GM20000 (cell line): Measurements from ENCODE around the gene SH3RF3.

Experiments
- DNase-seq: peaks from one replicate; pipeline ENCODE4 v3.0.0; 2012; ENCODE audit warnings: low spot score
- TF ChIP-seq, protein P1 (sequence below): IDR thresholded peaks from 2 replicates; pipeline ENCODE4 v1.5.1; 2012; ENCODE audit warnings: mild to moderate bottlenecking, control low read depth; ENCODE audit errors: extremely low read depth, missing control alignments

The SH3RF3 gene

GRCh38 chr2:109246176-109246575, 117.2 kb downstream of the SH3RF3 start:
- TF ChIP-seq, protein P1, sequence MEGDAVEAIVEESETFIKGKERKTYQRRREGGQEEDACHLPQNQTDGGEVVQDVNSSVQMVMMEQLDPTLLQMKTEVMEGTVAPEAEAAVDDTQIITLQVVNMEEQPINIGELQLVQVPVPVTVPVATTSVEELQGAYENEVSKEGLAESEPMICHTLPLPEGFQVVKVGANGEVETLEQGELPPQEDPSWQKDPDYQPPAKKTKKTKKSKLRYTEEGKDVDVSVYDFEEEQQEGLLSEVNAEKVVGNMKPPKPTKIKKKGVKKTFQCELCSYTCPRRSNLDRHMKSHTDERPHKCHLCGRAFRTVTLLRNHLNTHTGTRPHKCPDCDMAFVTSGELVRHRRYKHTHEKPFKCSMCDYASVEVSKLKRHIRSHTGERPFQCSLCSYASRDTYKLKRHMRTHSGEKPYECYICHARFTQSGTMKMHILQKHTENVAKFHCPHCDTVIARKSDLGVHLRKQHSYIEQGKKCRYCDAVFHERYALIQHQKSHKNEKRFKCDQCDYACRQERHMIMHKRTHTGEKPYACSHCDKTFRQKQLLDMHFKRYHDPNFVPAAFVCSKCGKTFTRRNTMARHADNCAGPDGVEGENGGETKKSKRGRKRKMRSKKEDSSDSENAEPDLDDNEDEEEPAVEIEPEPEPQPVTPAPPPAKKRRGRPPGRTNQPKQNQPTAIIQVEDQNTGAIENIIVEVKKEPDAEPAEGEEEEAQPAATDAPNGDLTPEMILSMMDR: no peak
- DNase-seq: no peak

- no peak for DNase-seq
- TF ChIP-seq, protein P1: no peak
Measured at GRCh38 chr2:109246616-109247015, 117.6 kb downstream of the SH3RF3 start.

GRCh38 chr2:109247340-109247739, 118.3 kb downstream of the SH3RF3 start:
- DNase-seq: no peak
- TF ChIP-seq, protein P1: no peak

- TF ChIP-seq, protein P1: no peak
- no peak for DNase-seq
Measured at GRCh38 chr2:109247812-109248211, 118.8 kb downstream of the SH3RF3 start.

DNA sequence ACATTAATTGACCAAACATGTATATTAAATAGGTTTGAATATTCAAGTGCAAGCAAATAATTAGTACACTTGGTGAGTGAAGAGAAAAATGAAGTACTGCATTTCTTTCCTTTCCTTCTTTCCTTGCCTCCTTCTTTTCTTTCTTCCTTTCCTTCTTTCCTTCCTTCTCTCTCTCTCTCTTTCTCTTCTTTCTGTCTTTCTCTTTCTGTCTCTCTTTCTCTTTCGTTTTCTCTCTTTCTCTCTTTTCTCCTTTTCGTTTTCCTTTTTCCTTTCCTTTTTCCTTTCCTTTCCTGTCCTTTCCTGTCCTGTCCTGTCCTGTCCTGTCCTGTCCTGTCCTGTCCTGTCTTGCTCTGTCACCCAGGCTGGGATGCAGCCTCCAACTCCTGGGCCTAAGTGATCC, 119.6 kb downstream of the SH3RF3 start:
- TF ChIP-seq, protein P1: no peak
- no peak for DNase-seq

GRCh38 chr2:109253217-109253616, 124.2 kb downstream of the SH3RF3 start:
- no peak for DNase-seq
- TF ChIP-seq, protein P1: no peak

DNA sequence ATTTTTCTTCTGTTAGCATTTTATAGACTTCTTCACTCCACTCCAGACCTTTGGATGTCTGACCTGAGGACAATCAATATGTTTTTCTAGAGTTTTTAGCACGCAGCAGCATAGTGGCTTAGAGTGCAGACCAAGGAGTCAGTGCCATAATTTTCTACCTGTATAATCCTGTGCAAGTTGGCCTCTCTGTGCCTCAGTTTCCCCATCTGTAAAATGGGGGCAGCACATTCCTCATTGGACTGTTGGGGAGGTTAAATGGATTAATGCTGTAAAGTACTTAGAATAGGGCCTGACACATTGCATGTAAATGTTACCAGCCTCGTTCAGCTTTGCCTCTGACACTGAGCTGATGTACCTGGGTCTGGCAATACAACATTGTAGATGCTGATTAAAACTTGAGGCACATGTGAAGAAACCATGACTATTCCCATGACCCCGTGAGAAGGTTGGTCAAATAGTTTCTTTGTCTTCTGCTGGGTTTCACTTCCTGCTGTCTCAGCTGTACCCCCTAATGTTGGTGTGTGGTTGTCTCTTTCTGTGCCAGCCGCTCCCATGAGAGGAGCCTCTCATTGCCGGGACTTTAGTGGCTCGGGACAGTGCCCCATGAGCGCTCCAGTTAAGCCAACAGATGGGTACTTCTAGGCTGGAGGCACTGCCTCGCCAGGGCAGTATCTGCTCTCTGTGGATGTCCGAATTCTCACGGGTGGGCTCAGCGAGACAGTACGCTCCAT, 125.3 kb downstream of the SH3RF3 start:
- TF ChIP-seq, protein P1: no peak
- peak; percentile 26 for DNase-seq
